Trophoblast cell (in vitro differentiated cells and primary cell): ENCODE data around the gene SDCBP2.
A peak's percentile ranks its signal among the peaks of the same experiment; 100 is the strongest.

Experiments
- DNase-seq, 2 donors: peaks; one replicate each; pipeline ENCODE4 v3.0.0-alpha.2; 2016
- H2AFZ ChIP-seq: 2 replicates; pipeline ENCODE4 v1.6.1; 2013; ENCODE audit warnings: low read length, moderate library complexity, mild to moderate bottlenecking; ENCODE audit not compliant: insufficient read depth, poor library complexity
- H2AK5ac ChIP-seq: 2 replicates; pipeline ENCODE4 v1.6.1; 2013; ENCODE audit warnings: mild to moderate bottlenecking, low read length
- H2BK120ac ChIP-seq: 2 replicates; pipeline ENCODE4 v1.6.1; 2013; ENCODE audit warnings: low read length, mild to moderate bottlenecking, moderate library complexity; ENCODE audit not compliant: insufficient read depth, poor library complexity
- H2BK12ac ChIP-seq: 2 replicates; pipeline ENCODE4 v1.6.1; 2013; ENCODE audit warnings: mild to moderate bottlenecking, low read length, moderate library complexity
- H2BK5ac ChIP-seq: 2 replicates; pipeline ENCODE4 v1.6.1; 2013; ENCODE audit warnings: low read length, low read depth, moderate library complexity, mild to moderate bottlenecking; ENCODE audit not compliant: poor library complexity
- H3K14ac ChIP-seq: 2 replicates; pipeline ENCODE4 v1.6.1; 2013; ENCODE audit warnings: mild to moderate bottlenecking, low read length
- H3K18ac ChIP-seq: 2 replicates; pipeline ENCODE4 v1.6.1; 2013; ENCODE audit warnings: mild to moderate bottlenecking, low read length
- H3K23ac ChIP-seq: 2 replicates; pipeline ENCODE4 v1.6.1; 2013; ENCODE audit warnings: low read length
- H3K27ac ChIP-seq: 2 replicates; pipeline ENCODE4 v1.5.1; 2013; ENCODE audit warnings: low read depth, mild to moderate bottlenecking, inconsistent platforms, low read length, moderate library complexity
- H3K27me3 ChIP-seq: 2 replicates; pipeline ENCODE4 v1.6.1; 2013; ENCODE audit warnings: inconsistent platforms, mild to moderate bottlenecking, low read length, moderate library complexity; ENCODE audit not compliant: insufficient read depth
- H3K36me3 ChIP-seq, 2 experiments: 1 replicate in 1 of 2; 2 replicates in 1 of 2; pipeline ENCODE4 v1.6.1; 2013; ENCODE audit warnings: low read length in 2 of 2, mild to moderate bottlenecking in 2 of 2, moderate library complexity in 1 of 2; ENCODE audit not compliant: insufficient read depth in 2 of 2, control insufficient read depth in 1 of 2
- H3K4ac ChIP-seq: 2 replicates; pipeline ENCODE4 v1.6.1; 2013; ENCODE audit warnings: low read depth, mild to moderate bottlenecking, low read length, moderate library complexity
- H3K4me1 ChIP-seq, 2 experiments: 1 replicate in 1 of 2; 2 replicates in 1 of 2; pipeline ENCODE4 v1.6.1; 2013; ENCODE audit warnings: low read length in 2 of 2, mild to moderate bottlenecking in 2 of 2, moderate library complexity in 1 of 2; ENCODE audit not compliant: insufficient read depth in 2 of 2, control insufficient read depth in 1 of 2
- H3K4me2 ChIP-seq: 2 replicates; pipeline ENCODE4 v1.6.1; 2013; ENCODE audit warnings: inconsistent platforms, mild to moderate bottlenecking, low read length, moderate library complexity
- H3K4me3 ChIP-seq: 2 replicates; pipeline ENCODE4 v1.5.1; 2013; ENCODE audit warnings: mild to moderate bottlenecking, low read depth, low read length, inconsistent platforms
- H3K79me1 ChIP-seq: one replicate; pipeline ENCODE4 v1.6.1; 2013; ENCODE audit warnings: low read length
- H3K79me2 ChIP-seq: 2 replicates; pipeline ENCODE4 v1.6.1; 2013; ENCODE audit warnings: low read length, mild to moderate bottlenecking; ENCODE audit not compliant: control insufficient read depth, insufficient read depth, poor library complexity
- H3K9ac ChIP-seq: 2 replicates; pipeline ENCODE4 v1.6.1; 2013; ENCODE audit warnings: mild to moderate bottlenecking, low read length
- H3K9me3 ChIP-seq: 2 replicates; pipeline ENCODE4 v1.6.1; 2013; ENCODE audit warnings: low read depth, mild to moderate bottlenecking, control low read depth, inconsistent platforms, low read length; ENCODE audit not compliant: insufficient read depth
- H4K12ac ChIP-seq: 2 replicates; pipeline ENCODE4 v1.6.1; 2013; ENCODE audit warnings: low read depth, mild to moderate bottlenecking, low read length, moderate library complexity
- H4K8ac ChIP-seq: 2 replicates; pipeline ENCODE4 v1.6.1; 2013; ENCODE audit warnings: low read depth, mild to moderate bottlenecking, low read length, moderate library complexity
- H4K91ac ChIP-seq: one replicate; pipeline ENCODE4 v1.6.1; 2013; ENCODE audit warnings: low read depth, mild to moderate bottlenecking, low read length, moderate library complexity
- WGBS: extraction: QIAGEN DNeasy Blood & Tissue Kit; methylation state at CpG from one replicate; pipeline ENCODE4 v1.1.7; 2013; ENCODE audit warnings: missing lambda C conversion rate; ENCODE audit not compliant: insufficient read length, insufficient coverage; ENCODE audit errors: extremely low coverage; 5-methylcytosine and 5-hydroxymethylcytosine counted together

SDCBP2 gene

GRCh38 chr20:1334761-1335160 is 5.8 kb upstream of the SDCBP2 start:
- Histone ChIP-seq H3K27ac (no peak overlapping the region), H3K27me3 (no peaks in the 10 kb centered on the region), H2BK120ac (no peak overlapping the region), H3K23ac (no peak overlapping the region), H3K9ac (no peak overlapping the region), H3K36me3 (peaks cover 5 to 9% of the 10 kb centered on the region in 2 experiments), H3K79me2 (no peaks in the 10 kb centered on the region), H3K4ac (no peak overlapping the region), H3K4me3 (no peak overlapping the region), H2AK5ac (no peak overlapping the region), H3K79me1 (no peaks in the 10 kb centered on the region), H3K18ac (no peak overlapping the region), H3K9me3 (no peaks in the 10 kb centered on the region), H2BK5ac (no peak overlapping the region), H3K14ac (no peak overlapping the region), H4K8ac (no peak overlapping the region), H4K12ac (no peak overlapping the region), H3K4me2 (no peak overlapping the region), H2AFZ (no peak overlapping the region), H2BK12ac (no peak overlapping the region), H3K4me1 (peaks cover 2 to 11% of the 10 kb centered on the region in 2 experiments), H4K91ac (no peak overlapping the region)
- DNase-seq, result peak in 1 of 2 donors; percentile 32
- WGBS, result no CpG with 5 or more reads among the region's 3 CpGs

- no peak overlapping the region for H3K9ac ChIP-seq
- H3K27me3 ChIP-seq, result no peaks in the 10 kb centered on the region
- no peak overlapping the region for H3K4me3 ChIP-seq
- H3K4me2 ChIP-seq, result no peak overlapping the region
- no peak overlapping the region for H2BK120ac ChIP-seq
- no peak overlapping the region for H3K4ac ChIP-seq
- WGBS, result no CpG with 5 or more reads among the region's 4 CpGs
- no peak overlapping the region for H3K18ac ChIP-seq
- H2BK5ac ChIP-seq, result no peak overlapping the region
- H2AFZ ChIP-seq, result no peak overlapping the region
- H3K36me3 ChIP-seq, result peaks cover 5 to 9% of the 10 kb centered on the region in 2 experiments
- no peak overlapping the region for H3K27ac ChIP-seq
- H3K14ac ChIP-seq, result no peak overlapping the region
- H3K23ac ChIP-seq, result no peak overlapping the region
- H3K79me1 ChIP-seq, result no peaks in the 10 kb centered on the region
- H4K91ac ChIP-seq, result no peak overlapping the region
- no peak overlapping the region for H2AK5ac ChIP-seq
- H3K4me1 ChIP-seq, result peaks cover 2 to 9% of the 10 kb centered on the region in 2 experiments
- H3K79me2 ChIP-seq, result no peaks in the 10 kb centered on the region
- no peaks in the 10 kb centered on the region for H3K9me3 ChIP-seq
- H4K12ac ChIP-seq, result no peak overlapping the region
- H2BK12ac ChIP-seq, result no peak overlapping the region
- DNase-seq, result no peak
- no peak overlapping the region for H4K8ac ChIP-seq
Measured at GRCh38 chr20:1334370-1334731, 5.4 kb upstream of the SDCBP2 start.

GRCh38 chr20:1333462-1334369 is 4.8 kb upstream of the SDCBP2 start:
- H3K14ac ChIP-seq, result no peak overlapping the region
- H3K27me3 ChIP-seq, result no peaks in the 10 kb centered on the region
- no peak overlapping the region for H3K18ac ChIP-seq
- H3K79me2 ChIP-seq, result no peaks in the 10 kb centered on the region
- no peak overlapping the region for H2BK120ac ChIP-seq
- no peak overlapping the region for H2BK5ac ChIP-seq
- H3K79me1 ChIP-seq, result no peaks in the 10 kb centered on the region
- H4K8ac ChIP-seq, result no peak overlapping the region
- H3K36me3 ChIP-seq, result peaks cover 5 to 9% of the 10 kb centered on the region in 2 experiments
- H2AFZ ChIP-seq, result no peak overlapping the region
- DNase-seq, result no peak
- no peak overlapping the region for H4K12ac ChIP-seq
- no peak overlapping the region for H3K4me2 ChIP-seq
- no peak overlapping the region for H2AK5ac ChIP-seq
- no peaks in the 10 kb centered on the region for H3K9me3 ChIP-seq
- H3K23ac ChIP-seq, result no peak overlapping the region
- WGBS, result no CpG with 5 or more reads among the region's 11 CpGs
- peaks cover 2 to 9% of the 10 kb centered on the region in 2 experiments for H3K4me1 ChIP-seq
- no peak overlapping the region for H3K9ac ChIP-seq
- H3K4ac ChIP-seq, result no peak overlapping the region
- H2BK12ac ChIP-seq, result no peak overlapping the region
- no peak overlapping the region for H3K27ac ChIP-seq
- H4K91ac ChIP-seq, result no peak overlapping the region
- H3K4me3 ChIP-seq, result no peak overlapping the region

GRCh38 chr20:1332749-1333300 is 3.9 kb upstream of the SDCBP2 start:
- Histone ChIP-seq H3K27me3 (no peaks in the 10 kb centered on the region), H2BK12ac (no peak overlapping the region), H3K9me3 (no peaks in the 10 kb centered on the region), H3K23ac (no peak overlapping the region), H4K8ac (no peak overlapping the region), H2BK5ac (no peak overlapping the region), H3K36me3 (peaks cover 5 to 9% of the 10 kb centered on the region in 2 experiments), H2AK5ac (no peak overlapping the region), H3K79me2 (no peaks in the 10 kb centered on the region), H3K14ac (no peak overlapping the region), H4K91ac (no peak overlapping the region), H3K18ac (no peak overlapping the region), H3K79me1 (no peaks in the 10 kb centered on the region), H3K4me3 (no peak overlapping the region), H3K27ac (no peak overlapping the region), H2BK120ac (no peak overlapping the region), H2AFZ (no peak overlapping the region), H3K4me1 (peaks cover 5 to 9% of the 10 kb centered on the region in 2 experiments), H3K4me2 (no peak overlapping the region), H3K9ac (no peak overlapping the region), H4K12ac (no peak overlapping the region), H3K4ac (no peak overlapping the region)
- DNase-seq, result no peak
- WGBS, result no CpG with 5 or more reads among the region's 2 CpGs
